Skin of body (tissue), 2 donors: Measurements from ENCODE around the gene RRBP1. TPM values are rescaled to one million over a fixed set of nuclear protein-coding genes. Genes with fewer than 3 reads are reported as not detected.

Source experiments
- DNase-seq: peaks from one replicate; lab custom pipeline; 2025; lab: John Stamatoyannopoulos, UW
- total RNA-seq: library from RNA; depleted of rRNA; stranded (reverse); fragments of >200 nt; gene quantifications from one replicate; pipeline ENCODE4 v1.2.3, GENCODE V29; 2014

RRBP1 gene
- total RNA-seq, 1 donor from 2014 or later, result 118 TPM

- DNase-seq, result no peak
These were observed 33.8 kb downstream of the RRBP1 start for GRCh38 chr20:17648315-17648646.

DNA sequence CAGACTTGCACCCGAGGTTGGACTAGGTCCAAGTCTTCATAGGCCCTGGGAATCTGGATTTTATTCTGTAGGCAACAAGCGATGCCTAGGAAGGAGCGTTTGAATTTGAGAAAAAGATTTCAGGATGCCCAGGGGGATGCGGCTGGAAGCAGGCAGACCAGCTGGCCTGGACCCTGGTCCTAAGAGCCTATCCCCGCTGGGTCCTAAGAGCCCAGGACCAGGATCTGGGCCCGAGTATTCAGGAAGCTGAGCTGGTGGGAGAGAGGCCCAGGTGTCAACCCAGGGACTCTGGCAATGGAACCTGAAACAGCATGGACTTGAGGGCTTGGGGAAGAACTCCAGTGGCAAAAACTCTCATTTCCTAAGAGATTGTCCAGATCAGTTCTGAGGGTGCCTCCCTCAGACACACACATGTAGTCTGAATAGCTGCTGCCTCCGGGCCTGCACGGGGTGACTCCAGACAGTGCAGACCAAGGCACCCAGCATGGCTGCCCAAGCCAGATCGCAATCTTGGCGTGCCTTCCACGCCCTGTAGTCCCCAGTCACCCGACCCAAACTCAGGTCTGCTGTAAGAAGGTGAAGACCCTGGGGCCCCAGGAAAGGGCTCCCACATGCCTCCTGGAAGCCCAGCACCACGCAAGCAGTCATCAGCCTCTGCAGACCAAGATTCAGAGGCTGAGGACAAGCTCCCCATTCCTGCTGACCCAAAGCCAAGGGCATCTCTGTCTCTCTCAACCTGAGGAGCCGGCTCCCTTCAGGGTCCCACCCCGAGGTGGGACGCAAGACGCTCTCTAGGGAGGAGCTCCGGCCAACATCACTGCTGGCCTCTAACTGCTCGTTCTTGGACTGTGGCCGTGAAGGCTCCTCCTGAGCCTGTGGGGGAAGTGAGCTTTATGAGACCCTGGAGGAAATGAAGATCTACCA lies 34.4 kb downstream of the RRBP1 start:
- DNase-seq, result no peak

GRCh38 chr20:17646961-17647301 lies 35.1 kb downstream of the RRBP1 start:
- DNase-seq, result no peak

DNA sequence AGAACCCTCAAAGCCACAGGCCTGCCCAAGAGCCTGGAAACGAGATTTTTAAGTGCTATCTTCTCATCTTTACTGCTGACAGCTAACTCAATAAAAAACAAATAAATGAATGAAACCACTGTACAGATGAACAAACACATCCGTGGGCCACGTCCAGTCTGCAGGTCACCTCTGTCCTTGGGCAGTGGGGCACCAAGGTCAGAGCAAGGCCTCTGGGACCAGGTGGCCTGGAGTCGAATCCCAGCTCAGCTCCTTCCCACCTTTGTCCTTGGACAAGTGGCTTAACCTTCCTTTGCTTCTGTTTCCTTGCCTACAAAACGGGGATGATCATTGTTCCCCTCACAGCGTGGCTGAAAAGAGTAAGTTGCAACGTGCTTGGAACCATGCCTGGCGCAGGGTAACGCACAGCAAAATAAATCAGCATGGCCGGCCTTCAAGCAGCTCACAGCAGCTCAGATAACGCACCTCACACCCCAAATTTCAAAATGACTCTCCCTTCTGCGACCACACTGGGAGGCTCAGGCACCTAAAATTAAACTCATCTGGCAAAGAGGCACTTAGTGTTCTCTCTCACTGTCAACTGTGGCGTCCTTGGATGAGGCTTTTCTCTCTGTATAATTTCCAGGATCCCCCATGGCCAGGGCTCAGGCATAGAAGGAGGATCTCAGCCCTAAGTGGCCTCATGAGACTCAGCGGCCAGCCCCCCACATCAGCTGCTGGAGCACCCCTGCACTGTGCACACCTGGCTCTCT lies 35.7 kb downstream of the RRBP1 start:
- DNase-seq, result no peak

DNA sequence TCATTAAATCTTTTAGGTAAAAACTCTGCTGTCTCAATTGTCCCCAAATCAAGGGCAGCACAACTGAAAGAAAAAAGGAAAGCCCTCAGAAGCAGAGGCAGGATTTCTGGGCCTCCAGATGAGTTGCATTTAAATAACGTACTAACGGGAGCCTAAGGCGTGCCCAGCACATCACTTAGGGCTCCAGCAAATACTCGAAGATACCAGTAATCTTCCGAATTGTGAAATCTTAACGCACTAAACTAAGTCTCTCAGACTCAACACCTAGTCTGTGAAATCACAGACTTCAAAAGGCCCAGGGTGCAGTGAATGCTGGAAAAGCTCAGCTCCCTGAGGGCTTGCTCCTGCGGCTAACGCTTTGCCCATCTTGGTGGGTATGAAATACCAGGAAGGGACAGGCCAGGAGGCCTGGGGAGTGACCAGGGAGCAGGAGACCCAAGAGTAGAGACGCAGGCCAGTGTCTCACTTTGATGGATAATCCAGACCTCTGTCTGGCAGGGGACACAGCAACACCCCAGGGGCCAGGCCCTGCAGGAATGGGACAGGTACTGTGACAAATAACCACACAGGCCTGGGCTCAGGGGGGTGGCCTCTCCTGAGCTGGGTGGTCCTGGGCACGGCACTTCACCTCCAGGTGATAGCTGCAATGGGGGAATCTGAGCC lies 36.4 kb downstream of the RRBP1 start:
- DNase-seq, result no peak

DNA sequence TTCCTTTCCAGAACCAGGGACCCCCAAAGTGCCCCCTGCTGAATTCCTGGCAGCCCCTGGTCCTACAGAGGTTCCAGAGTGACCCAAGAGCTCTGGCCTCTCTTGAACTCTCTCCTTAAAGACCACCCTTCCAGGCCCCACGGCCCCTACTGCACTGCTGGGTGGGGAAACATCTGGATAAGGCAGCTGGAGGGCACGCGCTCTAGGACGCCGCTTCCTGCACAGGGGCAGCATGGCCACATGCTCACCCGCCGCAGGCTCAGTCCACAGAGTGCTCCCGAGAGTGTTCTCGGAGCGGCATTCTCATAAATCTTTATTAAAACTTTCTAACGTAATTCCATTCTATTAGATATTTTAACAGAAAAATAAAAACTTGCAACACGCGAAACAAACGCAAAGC lies 37.0 kb downstream of the RRBP1 start:
- DNase-seq, result no peak

DNA sequence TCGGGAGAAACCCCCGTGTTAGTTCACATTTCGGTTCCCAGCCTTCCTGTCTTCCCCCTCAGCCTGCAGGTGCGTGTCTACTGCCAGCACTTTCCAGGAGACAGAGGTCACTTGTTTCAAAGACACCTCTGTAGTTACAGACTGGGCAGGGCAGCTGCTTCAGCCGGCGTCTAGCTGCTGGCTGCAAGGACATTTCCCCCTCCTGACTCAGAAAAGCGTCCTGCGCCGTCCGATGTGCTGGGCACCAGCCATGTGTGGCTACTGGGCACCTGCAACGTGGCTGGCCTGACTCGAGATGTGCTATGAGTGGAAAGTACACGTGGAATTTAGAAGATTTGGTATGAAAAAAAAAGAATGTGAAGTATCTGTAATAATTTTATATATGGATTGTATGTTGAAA lies 37.6 kb downstream of the RRBP1 start:
- DNase-seq, result no peak

DNA sequence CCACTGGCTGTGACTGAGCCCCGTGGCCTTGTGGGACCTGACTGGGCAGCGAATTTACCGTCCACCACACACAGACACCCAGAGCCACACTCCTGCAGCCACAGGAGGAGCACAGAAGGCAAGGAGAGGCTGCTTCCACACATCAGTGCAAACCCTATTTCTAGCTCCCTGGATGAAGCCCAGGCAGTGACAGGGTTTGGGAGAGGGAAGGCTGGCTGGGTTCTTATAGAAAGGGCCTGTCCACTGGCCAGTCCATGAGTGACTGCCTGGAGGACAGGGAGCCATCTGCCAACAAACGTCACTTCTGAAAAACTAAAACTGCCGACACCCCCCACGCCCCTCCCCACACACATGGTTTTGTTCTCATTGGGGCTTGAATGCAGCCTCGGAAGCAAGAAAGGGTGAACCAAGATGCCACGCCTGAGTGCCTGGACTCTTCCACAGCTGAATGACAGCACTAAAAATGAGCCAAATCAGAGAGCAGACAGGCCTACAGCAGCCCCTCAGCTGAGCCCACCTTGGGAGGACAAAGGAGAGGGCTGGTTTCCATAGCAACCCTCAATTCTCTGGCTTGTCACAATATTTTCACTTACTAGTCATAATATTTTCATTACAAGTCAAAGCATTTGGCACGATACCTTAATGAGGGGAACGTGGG lies 38.4 kb downstream of the RRBP1 start:
- DNase-seq, result no peak

GRCh38 chr20:17642404-17643269 lies 39.4 kb downstream of the RRBP1 start:
- no peak for DNase-seq

DNA sequence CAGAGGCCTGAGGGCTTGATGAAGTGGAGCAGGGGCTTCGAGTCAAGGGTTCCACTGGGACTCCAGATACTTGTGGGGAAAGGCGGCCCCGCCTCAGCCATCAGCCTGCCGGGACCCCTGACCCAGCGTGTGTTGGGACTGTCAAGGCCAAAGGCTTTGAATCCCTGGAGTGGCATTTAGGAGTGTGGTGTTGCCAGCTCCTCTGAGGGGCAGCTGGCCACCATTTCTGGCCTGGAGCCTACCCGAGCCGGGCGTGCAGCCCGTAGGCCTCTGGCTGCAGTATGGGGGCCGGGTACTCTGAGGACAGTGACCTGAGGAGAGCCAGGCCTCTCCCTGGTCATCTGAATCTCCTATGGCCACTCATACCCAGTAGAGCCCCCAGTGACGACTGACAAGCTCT lies 40.0 kb downstream of the RRBP1 start:
- no peak for DNase-seq

DNA sequence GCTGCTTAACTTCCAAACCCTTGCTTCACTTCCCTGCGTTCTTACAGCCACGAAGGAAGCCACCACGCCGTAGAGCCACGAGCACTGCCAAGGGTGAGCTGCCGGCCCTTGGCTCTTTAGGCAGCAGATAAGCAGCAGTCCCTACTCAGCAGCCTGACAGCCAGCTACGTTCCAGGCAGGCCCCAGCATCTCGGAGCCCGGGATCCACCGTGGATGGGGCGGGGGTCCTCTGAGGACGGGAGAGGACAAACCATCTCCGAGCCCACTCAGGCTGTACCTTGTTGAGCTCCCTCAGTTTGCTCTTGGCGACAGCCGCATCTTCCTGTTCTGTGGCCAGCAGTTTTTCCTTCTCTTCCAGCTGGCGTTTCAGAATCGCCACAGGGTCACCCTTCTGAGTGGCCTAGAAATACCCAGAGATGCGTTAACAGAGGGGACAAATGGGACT lies 40.5 kb downstream of the RRBP1 start:
- no peak for DNase-seq

DNA sequence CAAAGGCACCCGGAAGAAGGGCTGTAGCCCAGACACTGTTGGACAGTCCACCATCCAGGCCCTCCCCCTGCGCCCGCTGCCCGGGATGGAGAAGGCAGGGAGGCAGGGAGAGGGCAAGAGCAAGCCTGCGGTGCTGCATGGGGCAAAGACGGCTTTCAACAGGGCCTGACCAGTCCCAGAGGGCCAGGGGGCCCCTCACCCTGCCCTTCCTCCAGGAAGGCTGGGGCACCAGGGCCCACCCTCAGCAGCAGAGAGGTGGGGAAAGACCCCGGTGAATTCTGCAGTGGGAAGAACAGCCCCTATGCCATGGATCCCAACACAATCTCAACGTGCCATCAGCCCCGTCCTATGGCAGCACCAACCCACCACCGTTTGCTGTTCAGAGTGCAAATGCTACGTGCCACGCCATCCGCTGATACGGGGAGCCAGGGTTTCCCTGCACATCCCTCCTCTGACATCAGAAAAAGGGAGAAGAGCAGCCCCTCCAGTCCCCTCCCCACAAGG lies 41.1 kb downstream of the RRBP1 start:
- DNase-seq, result no peak

GRCh38 chr20:17640146-17640874 lies 41.7 kb downstream of the RRBP1 start:
- no peak for DNase-seq

DNA sequence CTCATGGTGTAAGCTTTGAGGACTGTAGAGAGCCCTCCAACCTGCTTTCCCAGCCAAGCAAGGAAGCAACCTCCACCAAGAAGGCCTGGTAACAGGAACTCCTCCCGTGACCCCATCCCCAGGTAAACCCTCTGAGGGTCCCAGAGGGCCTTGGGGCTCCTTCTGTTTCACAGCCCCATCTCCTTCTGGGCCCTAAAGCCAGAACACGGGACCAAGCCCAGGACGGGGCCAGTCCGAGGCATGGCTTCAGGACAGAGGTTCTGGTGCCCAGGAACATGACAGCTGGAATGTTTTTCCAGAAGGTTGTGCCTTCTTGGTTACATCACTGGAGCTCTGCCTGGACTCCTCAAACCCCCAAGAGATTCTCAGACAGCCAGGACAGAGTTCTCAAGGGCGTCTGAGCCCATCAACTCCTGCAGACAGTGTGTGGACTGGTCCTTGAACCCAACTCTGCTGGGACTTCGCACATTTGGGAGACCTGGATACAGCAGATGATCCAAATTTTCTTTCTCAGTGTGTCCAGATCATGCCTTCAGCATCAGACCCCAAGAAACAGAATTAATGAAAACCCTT lies 43.1 kb downstream of the RRBP1 start:
- DNase-seq, result no peak

- no peak for DNase-seq
These were observed 43.9 kb downstream of the RRBP1 start for GRCh38 chr20:17637985-17638640.

DNA sequence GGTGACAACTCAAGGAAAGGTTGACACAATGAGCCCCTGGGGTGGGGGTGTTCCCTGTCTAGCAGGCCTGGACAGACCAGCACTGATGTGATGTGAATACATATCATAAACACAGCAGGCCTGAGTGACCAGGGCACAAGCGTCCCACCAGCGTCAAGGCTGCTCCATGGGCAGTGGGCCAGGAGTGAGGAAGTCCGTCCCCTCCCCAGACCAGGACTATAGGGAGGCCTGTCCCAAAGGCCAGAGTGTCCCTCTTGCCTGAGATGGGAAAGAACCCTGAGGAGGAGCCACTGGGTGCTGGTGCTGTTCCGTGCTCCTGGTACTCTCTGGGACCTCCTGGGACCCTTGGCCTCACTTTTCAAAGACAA lies 44.6 kb downstream of the RRBP1 start:
- no peak for DNase-seq

DNA sequence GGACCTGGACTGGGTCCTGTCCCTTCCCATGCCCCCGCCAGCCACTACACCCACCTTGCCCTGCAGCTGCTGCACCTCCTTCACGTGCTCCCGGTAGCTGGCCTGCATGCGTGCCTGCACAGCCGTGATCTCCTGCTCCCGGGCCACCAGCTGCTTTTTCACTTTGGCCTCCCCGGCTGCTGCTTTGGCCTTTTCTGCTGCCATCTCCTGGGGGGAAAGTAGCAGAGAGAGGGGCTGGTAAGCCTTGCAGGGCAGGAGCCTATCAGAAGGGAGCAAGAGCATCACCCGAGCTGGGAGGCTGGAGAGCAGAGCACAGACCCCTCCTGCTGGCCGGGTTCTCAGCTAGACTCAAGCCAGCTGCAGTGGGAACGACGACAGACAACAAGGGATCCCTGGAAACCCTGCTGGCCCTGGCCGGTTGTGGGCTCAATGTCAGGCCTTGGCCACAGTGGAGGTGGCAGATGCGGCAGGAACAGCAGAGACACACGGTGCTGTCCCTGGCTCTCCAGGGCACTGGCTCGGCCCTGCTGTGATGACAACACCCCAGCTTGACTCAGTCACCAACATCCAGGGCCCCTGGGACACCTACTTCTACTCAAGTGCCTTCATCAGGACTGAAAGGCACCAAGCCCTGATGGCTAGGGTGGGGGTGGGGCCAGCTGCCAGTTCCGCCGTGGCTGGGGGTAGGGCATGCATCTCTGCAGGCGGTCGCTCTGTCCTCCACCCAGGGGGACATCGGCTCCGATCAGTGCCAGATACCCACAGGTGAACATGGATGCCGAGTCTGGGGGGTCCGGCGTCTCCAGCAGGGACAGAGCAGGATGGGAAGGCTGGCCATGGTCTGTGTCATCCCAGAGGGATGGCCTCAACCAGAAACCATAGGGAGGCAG lies 45.3 kb downstream of the RRBP1 start:
- DNase-seq, result no peak
